NCI-H1048 (cell line): Measurements from ENCODE around the gene GALNT16.

Source experiments
- DNase-seq: peaks from one replicate; lab custom pipeline; 2025; lab: John Stamatoyannopoulos, UW

GALNT16 gene

GRCh38 chr14:69317102-69317755 is 57.3 kb downstream of the GALNT16 start:
- DNase-seq: no peak

DNA sequence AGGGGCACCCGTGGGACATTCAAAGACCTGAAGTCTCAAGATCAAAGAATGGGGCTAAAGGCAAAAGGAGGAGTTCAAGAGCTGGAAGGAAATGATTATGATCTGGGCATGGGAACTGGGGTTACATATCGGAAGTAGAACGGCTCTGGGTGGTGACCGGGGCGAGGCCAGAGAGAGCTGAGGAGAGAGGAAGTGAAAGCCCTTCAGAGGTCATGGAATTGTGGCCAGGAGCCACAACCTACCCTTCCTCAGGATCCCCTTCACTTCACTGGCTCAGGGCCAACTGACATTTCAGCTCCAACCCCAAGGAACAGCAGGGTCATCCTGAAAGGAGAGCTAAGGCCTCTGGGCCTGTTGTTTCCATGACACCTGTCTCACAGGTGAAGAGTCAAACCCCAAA is 57.8 kb downstream of the GALNT16 start:
- no peak for DNase-seq

DNA sequence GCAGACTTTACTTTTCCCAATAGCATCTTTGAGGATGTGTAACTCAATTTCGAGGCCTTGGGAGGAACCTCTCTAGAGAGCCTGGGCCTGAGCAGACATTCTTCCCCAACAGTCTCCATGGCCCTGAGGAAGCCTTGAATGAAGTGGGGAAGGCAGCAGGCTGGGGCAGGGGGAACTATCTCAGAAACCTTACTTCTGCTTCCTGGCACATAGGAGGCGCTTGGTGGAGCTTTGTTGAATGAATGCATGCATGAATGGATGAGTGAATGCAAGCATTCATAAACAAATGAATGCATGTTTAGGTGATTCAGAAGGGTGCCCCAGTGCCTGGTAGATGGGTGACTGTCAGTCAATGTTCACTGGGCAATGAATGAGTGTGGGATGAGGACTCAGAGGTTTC is 58.3 kb downstream of the GALNT16 start:
- DNase-seq: no peak

GRCh38 chr14:69318901-69319475 is 59.0 kb downstream of the GALNT16 start:
- no peak for DNase-seq

- no peak for DNase-seq
Observed at GRCh38 chr14:69319911-69320310, 60.0 kb downstream of the GALNT16 start.

- no peak for DNase-seq
Observed at GRCh38 chr14:69320581-69321365, 60.8 kb downstream of the GALNT16 start.

DNA sequence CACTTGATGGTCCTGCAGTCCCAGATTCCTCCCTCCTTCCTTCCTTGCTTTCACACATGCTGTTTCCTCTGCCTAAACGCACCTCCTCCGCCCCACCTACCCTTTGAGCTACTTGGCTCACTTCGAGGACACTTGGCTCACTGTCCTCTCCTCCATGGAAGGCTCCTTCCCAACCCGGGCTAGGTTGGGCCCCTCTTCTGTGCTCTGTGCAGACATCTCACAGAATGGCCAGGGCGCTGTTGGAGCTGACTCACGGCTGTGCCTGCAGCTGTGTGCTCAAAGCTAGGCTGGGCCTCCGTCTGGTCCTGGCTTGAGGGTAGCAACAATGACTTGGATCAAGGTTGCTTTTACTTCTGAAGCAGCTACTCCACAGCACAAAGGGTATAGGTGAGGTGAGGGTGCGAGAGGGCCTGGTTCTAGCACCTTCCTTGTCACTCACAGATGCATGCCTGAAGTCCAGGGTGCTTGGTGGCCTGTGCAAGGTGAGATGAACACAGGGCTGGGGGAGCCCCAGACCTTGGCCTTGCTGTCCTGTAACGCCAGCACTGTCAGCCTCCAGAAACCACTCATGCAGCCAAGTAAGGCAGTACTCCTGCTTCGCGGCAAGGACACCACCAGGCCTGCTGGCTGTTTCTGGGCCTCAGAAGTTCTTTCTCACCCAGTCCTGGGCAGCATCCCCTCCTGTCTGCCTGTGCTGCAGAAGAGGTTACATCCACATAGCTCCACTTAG is 61.8 kb downstream of the GALNT16 start:
- DNase-seq: no peak

- no peak for DNase-seq
Observed at GRCh38 chr14:69323266-69323998, 63.5 kb downstream of the GALNT16 start.

- DNase-seq: no peak
Observed at GRCh38 chr14:69323999-69324282, 64.0 kb downstream of the GALNT16 start.

GRCh38 chr14:69324341-69324931 is 64.5 kb downstream of the GALNT16 start:
- DNase-seq: no peak

GRCh38 chr14:69325086-69325485 is 65.1 kb downstream of the GALNT16 start:
- no peak for DNase-seq

DNA sequence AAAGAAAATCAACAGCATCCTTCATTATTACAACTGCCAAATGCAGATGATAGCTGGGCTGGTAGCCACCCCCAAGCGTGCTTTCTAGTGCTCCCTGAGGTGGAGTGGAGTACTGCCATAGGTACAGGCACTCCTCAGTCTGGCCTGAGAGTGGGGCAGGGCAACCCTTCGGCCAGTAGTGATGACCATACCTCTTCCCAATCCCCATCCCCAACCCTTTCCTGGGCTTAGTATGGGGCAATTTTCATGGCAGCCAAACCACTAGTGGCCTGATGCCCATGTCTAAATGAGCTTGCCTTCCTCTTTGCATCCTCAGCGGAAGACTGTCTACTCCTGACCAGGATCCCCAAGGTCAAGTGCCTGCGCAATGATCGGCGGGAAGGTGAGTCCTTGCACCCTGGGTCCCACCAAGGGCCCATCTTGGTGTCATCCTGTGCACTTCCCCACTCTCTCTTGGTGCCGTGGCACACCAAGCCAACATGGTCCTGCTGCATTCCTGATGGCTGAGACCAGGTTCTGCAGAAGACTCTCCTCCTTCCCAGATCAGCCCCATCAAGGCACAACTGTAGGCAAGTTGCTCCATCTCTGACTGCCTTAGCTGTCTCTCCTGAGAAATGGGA is 65.8 kb downstream of the GALNT16 start:
- no peak for DNase-seq

GRCh38 chr14:69326611-69327010 is 66.7 kb downstream of the GALNT16 start:
- DNase-seq: no peak

DNA sequence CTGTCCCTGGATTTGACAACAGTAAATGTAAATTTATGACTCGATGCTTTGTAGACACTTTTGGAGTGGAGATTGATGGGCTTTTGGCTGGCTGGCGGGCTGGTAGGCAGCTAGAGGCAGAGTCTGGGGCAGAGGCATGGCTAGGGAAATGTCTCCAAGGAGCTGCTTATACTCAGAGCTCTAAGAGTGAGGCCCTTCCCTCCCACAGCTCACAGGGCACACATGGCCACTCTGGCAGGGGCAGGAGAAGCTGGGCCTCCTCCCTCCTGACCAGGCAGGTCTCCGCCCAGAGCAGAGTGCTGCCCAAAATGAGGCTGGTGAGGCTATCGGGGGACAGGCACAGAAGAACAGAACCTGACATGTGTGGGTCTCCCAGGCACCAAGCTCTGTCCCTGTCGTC is 67.5 kb downstream of the GALNT16 start:
- no peak for DNase-seq

DNA sequence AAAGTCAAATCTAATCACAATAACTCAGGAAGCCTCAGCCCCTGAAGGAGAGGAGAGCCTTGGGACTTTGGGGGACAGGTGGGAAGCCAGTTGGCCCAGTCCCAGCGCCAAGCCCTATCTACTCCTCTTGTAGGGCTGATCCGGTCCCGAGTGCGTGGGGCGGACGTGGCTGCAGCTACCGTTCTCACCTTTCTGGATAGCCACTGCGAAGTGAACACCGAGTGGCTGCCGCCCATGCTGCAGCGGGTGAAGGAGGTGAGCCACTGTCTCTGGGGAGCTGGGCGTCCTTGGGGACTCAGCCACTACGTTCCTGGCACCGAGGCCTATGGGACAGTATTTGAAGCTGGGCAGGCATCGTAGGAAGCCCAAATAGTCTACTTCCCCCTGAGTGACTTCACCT is 68.4 kb downstream of the GALNT16 start:
- DNase-seq: no peak

- no peak for DNase-seq
Observed at GRCh38 chr14:69328765-69329164, 68.8 kb downstream of the GALNT16 start.

- DNase-seq: no peak
Observed at GRCh38 chr14:69331206-69331605, 71.2 kb downstream of the GALNT16 start.

- DNase-seq: no peak
Observed at GRCh38 chr14:69332782-69333395, 72.9 kb downstream of the GALNT16 start.

DNA sequence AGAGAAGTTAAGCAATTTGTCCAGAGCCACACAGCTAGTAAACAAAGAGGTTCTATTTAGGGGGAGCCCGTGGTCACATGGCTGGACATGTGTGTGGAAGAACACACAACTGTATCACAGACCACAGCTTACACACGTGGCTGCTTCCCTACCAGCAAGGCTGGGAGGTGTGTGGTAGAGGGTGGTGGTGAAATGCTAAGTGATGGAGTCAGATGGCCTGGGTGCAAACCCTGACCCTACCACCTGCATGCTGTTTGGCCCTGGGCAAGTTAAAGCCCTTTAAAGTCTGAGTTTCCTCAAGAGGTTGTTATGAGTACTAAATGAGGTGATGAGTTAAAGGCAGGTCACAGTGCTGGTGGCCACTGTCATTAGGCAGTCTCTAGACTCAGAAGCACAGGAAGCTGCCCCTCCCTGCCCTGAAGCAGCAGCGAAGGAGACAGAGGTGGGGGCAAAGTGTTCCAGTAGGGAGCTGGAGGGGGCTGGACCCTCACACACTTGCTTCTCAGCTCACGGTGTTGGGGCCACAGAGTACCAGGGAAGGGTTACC is 73.9 kb downstream of the GALNT16 start:
- DNase-seq: no peak

DNA sequence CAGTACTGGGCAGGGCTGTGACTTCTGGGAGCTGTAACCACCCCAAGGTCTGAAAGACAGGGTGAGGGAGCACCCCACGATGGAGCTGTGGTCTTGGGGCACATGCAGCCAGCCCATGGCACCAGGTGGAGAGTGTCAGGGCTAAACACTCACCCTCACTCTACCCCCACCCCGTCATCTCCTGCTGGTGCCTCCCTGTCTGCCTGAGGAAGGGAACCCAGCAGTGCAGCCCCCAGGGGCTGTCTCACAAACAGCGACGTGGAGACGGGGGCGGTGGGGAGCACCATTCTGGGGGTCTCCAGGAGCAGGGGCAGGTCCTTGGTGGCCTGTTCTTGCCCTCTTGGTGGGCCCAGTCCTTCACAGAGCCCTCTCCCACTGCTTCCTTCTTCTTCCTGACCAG is 74.6 kb downstream of the GALNT16 start:
- no peak for DNase-seq

GRCh38 chr14:69335371-69335771 is 75.4 kb downstream of the GALNT16 start:
- DNase-seq: no peak
